OCI-LY7 (cell line): ENCODE data around the gene CDKL4.

Source experiments
- CTCF ChIP-seq: fragments of 200-600 bp; sonication (generic); conservative IDR thresholded peaks from 2 replicates; pipeline ENCODE4 v1.5.1; 2014; ENCODE audit warnings: mild to moderate bottlenecking, antibody characterized with exemption, low read length, moderate library complexity, mixed read lengths
- EZH2phosphoT487 ChIP-seq: fragments of 200-600 bp; sonication (generic); IDR thresholded peaks from 2 replicates; pipeline ENCODE4 v1.6.1; 2018; ENCODE audit warnings: low read depth, borderline replicate concordance, mild to moderate bottlenecking, mixed run types, antibody characterized with exemption, low read length, moderate library complexity, mixed read lengths

GRCh38 chr2:39171621-39172020, 72.1 kb downstream of the CDKL4 start:
- TF ChIP-seq CTCF (no peak), EZH2phosphoT487 (no peak)
